HepG2 (cell line): ENCODE measurements around the gene TP73. TPM values are rescaled to one million over a fixed set of nuclear protein-coding genes. Genes with fewer than 3 reads are reported as not detected.

Source experiments
- ESRRA ChIP-seq: sonication (generic); formaldehyde crosslinking; IDR thresholded peaks from 2 replicates; pipeline ENCODE4 v1.5.1; 2020; ENCODE audit warnings: mild to moderate bottlenecking, low read depth, missing genetic modification reagents
- HMG20B ChIP-seq: conservative IDR thresholded peaks from 2 replicates; pipeline ENCODE4 v1.6.1; 2016; ENCODE audit warnings: missing genetic modification reagents, missing compliant biosample characterization
- HNF4A ChIP-seq: sonication (generic); formaldehyde crosslinking; IDR thresholded peaks from 2 replicates; pipeline ENCODE4 v1.4.0; 2020; ENCODE audit warnings: missing genetic modification reagents
- HOXA3 ChIP-seq: sonication (generic); formaldehyde crosslinking; IDR thresholded peaks from 2 replicates; pipeline ENCODE4 v1.5.0; 2020; ENCODE audit warnings: missing genetic modification reagents
- NFYC ChIP-seq: IDR thresholded peaks from 2 replicates; pipeline ENCODE4 v1.6.1; 2016; ENCODE audit warnings: missing genetic modification reagents, missing compliant biosample characterization
- PHB2 ChIP-seq: fragments of 450-650 bp; IDR thresholded peaks from 2 replicates; pipeline ENCODE4 v1.6.1; 2018; ENCODE audit not compliant: partially characterized antibody
- REXO4 ChIP-seq: sonication (generic); formaldehyde crosslinking; IDR thresholded peaks from 2 replicates; pipeline ENCODE4 v1.8.0; 2022; ENCODE audit warnings: missing genetic modification reagents, mild to moderate bottlenecking, borderline replicate concordance
- RFX1 ChIP-seq: fragments of 450-650 bp; IDR thresholded peaks from 2 replicates; pipeline ENCODE4 v1.6.1; 2017
- SIN3A ChIP-seq: IDR thresholded peaks from 2 replicates; pipeline ENCODE4 v1.6.1; 2011; ENCODE audit warnings: low read depth, mild to moderate bottlenecking, control low read depth, low read length, borderline replicate concordance
- SSRP1 ChIP-seq: IDR thresholded peaks from 2 replicates; pipeline ENCODE4 v1.6.1; 2016; ENCODE audit warnings: control low read depth
- TAF15 ChIP-seq: fragments of 200-400 bp; formaldehyde crosslinking; IDR thresholded peaks from one replicate; pipeline ENCODE4 v1.6.1; 2018; ENCODE audit warnings: mild to moderate bottlenecking, low read depth, low read length; ENCODE audit not compliant: poor library complexity, severe bottlenecking
- TBP ChIP-seq: sonication (generic); formaldehyde crosslinking; IDR thresholded peaks from 2 replicates; pipeline ENCODE4 v1.5.0; 2020; ENCODE audit warnings: missing genetic modification reagents
- ZKSCAN8 ChIP-seq: IDR thresholded peaks from 2 replicates; pipeline ENCODE4 v1.6.1; 2016; ENCODE audit warnings: borderline replicate concordance, missing genetic modification reagents, missing compliant biosample characterization
- ZNF264 ChIP-seq: sonication (generic); formaldehyde crosslinking; IDR thresholded peaks from 2 replicates; pipeline ENCODE4 v1.4.0; 2020; ENCODE audit warnings: missing genetic modification reagents
- ZNF460 ChIP-seq: sonication (generic); formaldehyde crosslinking; IDR thresholded peaks from 2 replicates; pipeline ENCODE4 v1.5.1; 2020; ENCODE audit warnings: missing genetic modification reagents, mild to moderate bottlenecking, borderline replicate concordance
- ZNF550 ChIP-seq: sonication (generic); formaldehyde crosslinking; IDR thresholded peaks from 2 replicates; pipeline ENCODE4 v1.4.0; 2020; ENCODE audit warnings: mild to moderate bottlenecking, missing genetic modification reagents, borderline replicate concordance
- ZNF629 ChIP-seq: sonication (generic); formaldehyde crosslinking; conservative IDR thresholded peaks from 2 replicates; pipeline ENCODE4 v1.5.0; 2020; ENCODE audit warnings: missing genetic modification reagents
- polyA plus RNA-seq, 8 experiments: library from polyadenylated mRNA; depleted of rRNA in 3 of 8; stranded (reverse) in 7 of 8; unstranded in 1 of 8; fragments of >200 nt; fragmentation: Illumina TruSeq in 4 of 8; extraction: Trizol in 4 of 8; gene quantifications; 2 replicates each; pipeline versions ENCODE4 v1.2.1 to v1.2.3, GENCODE V29; 2011 to 2016; ENCODE audit warnings: low read depth in 4 of 8, missing spikeins in 1 of 8, mixed read lengths in 1 of 8; ENCODE audit not compliant: insufficient read depth in 1 of 8
- total RNA-seq, 5 experiments: library from RNA; depleted of rRNA; stranded (reverse); fragments of >200 nt; fragmentation: Illumina TruSeq; extraction: Trizol; gene quantifications; 2 replicates each; pipeline ENCODE4 v1.2.3, GENCODE V29; 2016; ENCODE audit warnings: low read depth in 1 of 5
- TF ChIP-seq, protein P1 (sequence below): sonication (generic); formaldehyde crosslinking; IDR thresholded peaks from 2 replicates; pipeline ENCODE4 v1.4.0; 2020; ENCODE audit warnings: missing genetic modification reagents, borderline replicate concordance
- TF ChIP-seq, protein P2 (sequence below): fragments of 450-650 bp; IDR thresholded peaks from 2 replicates; pipeline ENCODE4 v1.6.1; 2017
- TF ChIP-seq, protein P3 (sequence below): sonication (generic); formaldehyde crosslinking; IDR thresholded peaks from 2 replicates; pipeline ENCODE4 v1.5.0; 2020; ENCODE audit warnings: missing genetic modification reagents
- TF ChIP-seq, protein P4 (sequence below): sonication (generic); formaldehyde crosslinking; conservative IDR thresholded peaks from 2 replicates; pipeline ENCODE4 v1.8.0; 2022; ENCODE audit warnings: missing genetic modification reagents

Gene TP73
- total and polyA plus RNA-seq, 2 of the 13 experiments (the other 11 are each of a cell fraction or from before 2014, with no cell fraction given): 0.49 to 1.1 TPM

DNA sequence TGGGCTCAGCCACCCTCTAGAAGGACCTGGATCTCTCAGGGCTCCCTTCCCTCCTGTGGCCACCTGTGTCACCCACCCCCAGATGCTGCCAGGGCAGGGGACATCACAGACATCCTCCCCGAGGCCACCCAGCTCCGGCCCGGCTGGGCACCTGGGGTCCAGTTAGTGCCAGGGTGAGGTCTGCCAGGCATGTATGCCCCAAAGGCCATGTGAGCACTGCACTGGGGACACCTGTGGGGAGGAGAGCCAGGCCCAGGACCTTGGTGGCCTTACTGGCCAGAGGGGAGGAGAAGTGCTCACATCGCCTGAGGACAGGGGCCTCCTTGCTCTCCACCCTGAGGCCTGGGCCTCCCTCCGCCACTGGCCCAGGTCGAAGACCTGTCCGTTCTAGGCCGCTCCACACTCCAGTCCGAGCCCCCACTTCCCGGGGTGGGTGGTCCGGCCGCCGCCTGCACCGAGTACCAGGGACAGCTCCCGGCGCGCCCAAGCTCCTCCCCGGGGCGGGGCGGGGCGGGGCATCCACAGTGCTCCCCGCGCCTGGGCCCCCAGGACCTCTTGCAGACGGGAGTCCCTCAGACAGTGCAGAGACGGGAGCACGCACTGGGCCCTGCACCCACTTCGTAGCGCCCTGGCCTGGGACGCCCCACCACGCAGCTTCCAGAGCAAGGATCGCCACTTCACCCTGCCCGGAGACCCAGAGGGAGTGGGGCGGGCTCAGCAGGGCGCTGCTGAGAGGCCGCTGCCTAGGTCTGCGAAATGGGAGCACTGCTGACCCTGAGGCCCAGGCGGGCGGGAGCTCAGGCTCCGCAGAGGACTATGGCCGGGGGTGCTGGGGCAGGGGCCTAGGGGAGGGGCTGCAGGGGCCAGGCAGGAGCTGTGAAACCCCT, 65.6 kb downstream of the TP73 start (continued):
- TF ChIP-seq, protein P1, sequence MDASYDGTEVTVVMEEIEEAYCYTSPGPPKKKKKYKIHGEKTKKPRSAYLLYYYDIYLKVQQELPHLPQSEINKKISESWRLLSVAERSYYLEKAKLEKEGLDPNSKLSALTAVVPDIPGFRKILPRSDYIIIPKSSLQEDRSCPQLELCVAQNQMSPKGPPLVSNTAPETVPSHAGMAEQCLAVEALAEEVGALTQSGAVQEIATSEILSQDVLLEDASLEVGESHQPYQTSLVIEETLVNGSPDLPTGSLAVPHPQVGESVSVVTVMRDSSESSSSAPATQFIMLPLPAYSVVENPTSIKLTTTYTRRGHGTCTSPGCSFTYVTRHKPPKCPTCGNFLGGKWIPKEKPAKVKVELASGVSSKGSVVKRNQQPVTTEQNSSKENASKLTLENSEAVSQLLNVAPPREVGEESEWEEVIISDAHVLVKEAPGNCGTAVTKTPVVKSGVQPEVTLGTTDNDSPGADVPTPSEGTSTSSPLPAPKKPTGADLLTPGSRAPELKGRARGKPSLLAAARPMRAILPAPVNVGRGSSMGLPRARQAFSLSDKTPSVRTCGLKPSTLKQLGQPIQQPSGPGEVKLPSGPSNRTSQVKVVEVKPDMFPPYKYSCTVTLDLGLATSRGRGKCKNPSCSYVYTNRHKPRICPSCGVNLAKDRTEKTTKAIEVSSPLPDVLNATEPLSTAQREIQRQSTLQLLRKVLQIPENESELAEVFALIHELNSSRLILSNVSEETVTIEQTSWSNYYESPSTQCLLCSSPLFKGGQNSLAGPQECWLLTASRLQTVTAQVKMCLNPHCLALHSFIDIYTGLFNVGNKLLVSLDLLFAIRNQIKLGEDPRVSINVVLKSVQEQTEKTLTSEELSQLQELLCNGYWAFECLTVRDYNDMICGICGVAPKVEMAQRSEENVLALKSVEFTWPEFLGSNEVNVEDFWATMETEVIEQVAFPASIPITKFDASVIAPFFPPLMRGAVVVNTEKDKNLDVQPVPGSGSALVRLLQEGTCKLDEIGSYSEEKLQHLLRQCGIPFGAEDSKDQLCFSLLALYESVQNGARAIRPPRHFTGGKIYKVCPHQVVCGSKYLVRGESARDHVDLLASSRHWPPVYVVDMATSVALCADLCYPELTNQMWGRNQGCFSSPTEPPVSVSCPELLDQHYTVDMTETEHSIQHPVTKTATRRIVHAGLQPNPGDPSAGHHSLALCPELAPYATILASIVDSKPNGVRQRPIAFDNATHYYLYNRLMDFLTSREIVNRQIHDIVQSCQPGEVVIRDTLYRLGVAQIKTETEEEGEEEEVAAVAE (CRISPR knock-in tag): 0 out of 2 replicates have a peak, but pooled peaks have one; percentile 35
- TF ChIP-seq SSRP1 (CRISPR knock-in tag) (no peak), ZNF629 (CRISPR knock-in tag) (peak; percentile 78), HNF4A (CRISPR knock-in tag) (no peak), ZNF460 (CRISPR knock-in tag) (no peak), HOXA3 (CRISPR knock-in tag) (no peak), HMG20B (CRISPR knock-in tag) (no peak), ZNF550 (CRISPR knock-in tag) (no peak), TAF15 (no peak), REXO4 (CRISPR knock-in tag) (no peak), ZNF264 (no peak), RFX1 (no peak), PHB2 (no peak), SIN3A (no peak), NFYC (CRISPR knock-in tag) (no peak), ESRRA (CRISPR knock-in tag) (peak; percentile 30; the same call in 1 of the 2 replicates), TBP (no peak), ZKSCAN8 (CRISPR knock-in tag) (no peak)
- TF ChIP-seq, protein P2, sequence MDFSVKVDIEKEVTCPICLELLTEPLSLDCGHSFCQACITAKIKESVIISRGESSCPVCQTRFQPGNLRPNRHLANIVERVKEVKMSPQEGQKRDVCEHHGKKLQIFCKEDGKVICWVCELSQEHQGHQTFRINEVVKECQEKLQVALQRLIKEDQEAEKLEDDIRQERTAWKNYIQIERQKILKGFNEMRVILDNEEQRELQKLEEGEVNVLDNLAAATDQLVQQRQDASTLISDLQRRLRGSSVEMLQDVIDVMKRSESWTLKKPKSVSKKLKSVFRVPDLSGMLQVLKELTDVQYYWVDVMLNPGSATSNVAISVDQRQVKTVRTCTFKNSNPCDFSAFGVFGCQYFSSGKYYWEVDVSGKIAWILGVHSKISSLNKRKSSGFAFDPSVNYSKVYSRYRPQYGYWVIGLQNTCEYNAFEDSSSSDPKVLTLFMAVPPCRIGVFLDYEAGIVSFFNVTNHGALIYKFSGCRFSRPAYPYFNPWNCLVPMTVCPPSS: no peak
- TF ChIP-seq, protein P3, sequence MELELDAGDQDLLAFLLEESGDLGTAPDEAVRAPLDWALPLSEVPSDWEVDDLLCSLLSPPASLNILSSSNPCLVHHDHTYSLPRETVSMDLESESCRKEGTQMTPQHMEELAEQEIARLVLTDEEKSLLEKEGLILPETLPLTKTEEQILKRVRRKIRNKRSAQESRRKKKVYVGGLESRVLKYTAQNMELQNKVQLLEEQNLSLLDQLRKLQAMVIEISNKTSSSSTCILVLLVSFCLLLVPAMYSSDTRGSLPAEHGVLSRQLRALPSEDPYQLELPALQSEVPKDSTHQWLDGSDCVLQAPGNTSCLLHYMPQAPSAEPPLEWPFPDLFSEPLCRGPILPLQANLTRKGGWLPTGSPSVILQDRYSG: no peak
- TF ChIP-seq, protein P4, sequence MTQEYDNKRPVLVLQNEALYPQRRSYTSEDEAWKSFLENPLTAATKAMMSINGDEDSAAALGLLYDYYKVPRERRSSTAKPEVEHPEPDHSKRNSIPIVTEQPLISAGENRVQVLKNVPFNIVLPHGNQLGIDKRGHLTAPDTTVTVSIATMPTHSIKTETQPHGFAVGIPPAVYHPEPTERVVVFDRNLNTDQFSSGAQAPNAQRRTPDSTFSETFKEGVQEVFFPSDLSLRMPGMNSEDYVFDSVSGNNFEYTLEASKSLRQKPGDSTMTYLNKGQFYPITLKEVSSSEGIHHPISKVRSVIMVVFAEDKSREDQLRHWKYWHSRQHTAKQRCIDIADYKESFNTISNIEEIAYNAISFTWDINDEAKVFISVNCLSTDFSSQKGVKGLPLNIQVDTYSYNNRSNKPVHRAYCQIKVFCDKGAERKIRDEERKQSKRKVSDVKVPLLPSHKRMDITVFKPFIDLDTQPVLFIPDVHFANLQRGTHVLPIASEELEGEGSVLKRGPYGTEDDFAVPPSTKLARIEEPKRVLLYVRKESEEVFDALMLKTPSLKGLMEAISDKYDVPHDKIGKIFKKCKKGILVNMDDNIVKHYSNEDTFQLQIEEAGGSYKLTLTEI (CRISPR knock-in tag): no peak
